Measurements from ENCODE around the gene NDST3.

DNA sequence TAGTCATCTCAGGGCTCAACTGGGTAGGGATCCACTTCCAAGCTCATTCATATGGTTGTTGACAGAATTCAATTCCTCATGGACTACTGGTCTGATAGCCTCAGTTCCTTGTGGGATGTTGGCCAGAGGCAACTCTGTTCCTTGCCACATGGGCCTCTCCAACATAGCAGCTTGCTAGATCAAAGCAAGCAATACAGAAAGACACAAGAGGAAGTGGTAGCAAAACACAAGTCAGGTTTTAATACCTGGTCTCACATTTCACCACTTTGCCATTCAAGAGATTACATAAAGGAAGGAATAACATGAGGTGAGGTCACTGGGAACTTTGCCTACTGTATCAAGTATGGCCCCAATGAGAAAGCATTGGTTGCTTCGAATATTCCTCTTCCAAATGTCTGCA is 239.4 kb downstream of the NDST3 start:
- TF ChIP-seq, protein P1, sequence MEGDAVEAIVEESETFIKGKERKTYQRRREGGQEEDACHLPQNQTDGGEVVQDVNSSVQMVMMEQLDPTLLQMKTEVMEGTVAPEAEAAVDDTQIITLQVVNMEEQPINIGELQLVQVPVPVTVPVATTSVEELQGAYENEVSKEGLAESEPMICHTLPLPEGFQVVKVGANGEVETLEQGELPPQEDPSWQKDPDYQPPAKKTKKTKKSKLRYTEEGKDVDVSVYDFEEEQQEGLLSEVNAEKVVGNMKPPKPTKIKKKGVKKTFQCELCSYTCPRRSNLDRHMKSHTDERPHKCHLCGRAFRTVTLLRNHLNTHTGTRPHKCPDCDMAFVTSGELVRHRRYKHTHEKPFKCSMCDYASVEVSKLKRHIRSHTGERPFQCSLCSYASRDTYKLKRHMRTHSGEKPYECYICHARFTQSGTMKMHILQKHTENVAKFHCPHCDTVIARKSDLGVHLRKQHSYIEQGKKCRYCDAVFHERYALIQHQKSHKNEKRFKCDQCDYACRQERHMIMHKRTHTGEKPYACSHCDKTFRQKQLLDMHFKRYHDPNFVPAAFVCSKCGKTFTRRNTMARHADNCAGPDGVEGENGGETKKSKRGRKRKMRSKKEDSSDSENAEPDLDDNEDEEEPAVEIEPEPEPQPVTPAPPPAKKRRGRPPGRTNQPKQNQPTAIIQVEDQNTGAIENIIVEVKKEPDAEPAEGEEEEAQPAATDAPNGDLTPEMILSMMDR (IDR thresholded peaks at IDR 0.05; ENCODE audit: low read depth, low read length, poor library complexity, severe bottlenecking) = no peak
- no peak for TF ChIP-seq EZH2phosphoT487 (IDR thresholded peaks at IDR 0.05; ENCODE audit: borderline replicate concordance, low read length)
